K562 (cell line): ENCODE data around the gene TNRC6B. TPM values are rescaled to one million over a fixed set of nuclear protein-coding genes. Genes with fewer than 3 reads are reported as not detected.

ENCODE experiments used
- DIDO1 ChIP-seq: fragments of 450-650 bp; IDR thresholded peaks from 2 replicates; pipeline ENCODE4 v1.6.1; 2016; ENCODE audit warnings: low read depth, missing biosample characterization, missing genetic modification characterization
- E2F3 ChIP-seq: fragments of 250-450 bp; sonication (Bioruptor Pico); IDR thresholded peaks from 2 replicates; pipeline ENCODE4 v1.4.0; 2020; ENCODE audit warnings: mild to moderate bottlenecking
- EP300 ChIP-seq: IDR thresholded peaks from 2 replicates; pipeline ENCODE4 v1.6.1; 2012; ENCODE audit warnings: low read length, improper control_type of control experiment
- FOSL1 ChIP-seq: fragments of 200-800 bp; sonication (Bioruptor generic); conservative IDR thresholded peaks from 2 replicates; pipeline ENCODE4 v1.6.1; 2016; ENCODE audit warnings: missing genetic modification characterization, missing compliant biosample characterization
- GABPB2 ChIP-seq: fragments of 250-450 bp; sonication (Bioruptor Pico); conservative IDR thresholded peaks from 2 replicates; pipeline ENCODE4 v1.5.1; 2021; ENCODE audit warnings: mild to moderate bottlenecking
- KDM1A ChIP-seq, 2 experiments: fragments of 450-650 bp; IDR thresholded peaks; 2 replicates each; pipeline ENCODE4 v1.6.1; 2016; ENCODE audit warnings: mild to moderate bottlenecking in 2 of 2
- MCM7 ChIP-seq, 2 experiments: fragments of 450-650 bp; IDR thresholded peaks; 2 replicates each; pipeline ENCODE4 v1.6.1; 2016 to 2018
- MYBL2 ChIP-seq, 2 experiments: fragments of 450-650 bp in 1 of 2; sonication (generic) in 1 of 2; formaldehyde crosslinking in 1 of 2; IDR thresholded peaks; 2 replicates each; pipeline versions ENCODE4 v1.6.1 to v1.8.1; 2017 to 2022; ENCODE audit warnings: borderline replicate concordance in 1 of 2, inconsistent platforms in 1 of 2, low read depth in 1 of 2, mild to moderate bottlenecking in 1 of 2, missing genetic modification reagents in 1 of 2, moderate library complexity in 1 of 2
- PCBP1 ChIP-seq: fragments of 200-400 bp; formaldehyde crosslinking; IDR thresholded peaks from 2 replicates; pipeline ENCODE4 v1.6.1; 2018; ENCODE audit warnings: mild to moderate bottlenecking, low read depth, low read length; ENCODE audit not compliant: poor library complexity, severe bottlenecking
- PML ChIP-seq: IDR thresholded peaks from 2 replicates; pipeline ENCODE4 v1.6.1; 2012; ENCODE audit warnings: low read length, inconsistent platforms
- RBBP5 ChIP-seq: fragments of 200-600 bp; sonication (generic); IDR thresholded peaks from 2 replicates; pipeline ENCODE4 v1.6.1; 2012; ENCODE audit warnings: borderline replicate concordance, mild to moderate bottlenecking, low read length, control low read depth, inconsistent platforms; ENCODE audit not compliant: insufficient read depth, poor library complexity, severe bottlenecking
- RHOXF2B ChIP-seq: fragments of 250-450 bp; sonication (Bioruptor Pico); conservative IDR thresholded peaks from 2 replicates; pipeline ENCODE4 v1.5.1; 2021
- SIX5 ChIP-seq, 2 experiments: IDR thresholded peaks; 2 replicates each; pipeline ENCODE4 v1.6.1; 2011; ENCODE audit warnings: low read length in 2 of 2, borderline replicate concordance in 1 of 2, low read depth in 1 of 2, mild to moderate bottlenecking in 1 of 2, moderate library complexity in 1 of 2; ENCODE audit not compliant: insufficient read depth in 1 of 2
- SMARCB1 ChIP-seq: IDR thresholded peaks from 2 replicates; pipeline ENCODE4 v1.6.1; 2011; ENCODE audit warnings: improper control_type of control experiment, low read depth; ENCODE audit not compliant: insufficient read length
- TCF7L2 ChIP-seq: fragments of 150-350 bp; IDR thresholded peaks from 2 replicates; pipeline ENCODE4 v1.6.1; 2016; ENCODE audit warnings: low read depth, mild to moderate bottlenecking, low read length, moderate library complexity
- TOE1 ChIP-seq, 2 experiments: fragments of 450-650 bp in 1 of 2; sonication (generic) in 1 of 2; formaldehyde crosslinking in 1 of 2; IDR thresholded peaks; 2 replicates each; pipeline versions ENCODE4 v1.7.1 to v1.8.0; 2016 to 2022; ENCODE audit warnings: borderline replicate concordance in 2 of 2, mild to moderate bottlenecking in 2 of 2, antibody characterized with exemption in 1 of 2, inconsistent platforms in 1 of 2, low read depth in 1 of 2, missing genetic modification reagents in 1 of 2, moderate library complexity in 1 of 2
- ZNF133 ChIP-seq: fragments of 250-450 bp; sonication (Bioruptor Pico); IDR thresholded peaks from 2 replicates; pipeline ENCODE4 v1.4.0; 2020; ENCODE audit warnings: mild to moderate bottlenecking
- ZNF224 ChIP-seq: sonication (generic); formaldehyde crosslinking; IDR thresholded peaks from 2 replicates; pipeline ENCODE4 v1.8.0; 2022; ENCODE audit warnings: mild to moderate bottlenecking, missing genetic modification reagents
- ZNF239 ChIP-seq: fragments of 250-450 bp; sonication (Bioruptor Pico); IDR thresholded peaks from 2 replicates; pipeline ENCODE4 v1.4.0; 2020; ENCODE audit warnings: mild to moderate bottlenecking
- ZNF263 ChIP-seq: sonication (generic); formaldehyde crosslinking; IDR thresholded peaks from 2 replicates; pipeline ENCODE4 v1.8.0; 2022; ENCODE audit warnings: mild to moderate bottlenecking, missing genetic modification reagents, borderline replicate concordance
- ZNF316 ChIP-seq: fragments of 450-650 bp; IDR thresholded peaks from 2 replicates; pipeline ENCODE4 v1.6.1; 2016
- polyA plus RNA-seq, 8 experiments: library from polyadenylated mRNA; depleted of rRNA in 4 of 8; stranded (reverse) in 5 of 8; unstranded in 3 of 8; fragments of >200 nt; fragmentation: Nextera tagmentation in 2 of 8; fragmentation: Illumina TruSeq in 1 of 8; extraction: Ambion mirVana in 2 of 8; extraction: Trizol in 1 of 8; gene quantifications; 2 replicates each; pipeline versions ENCODE4 v1.2.1 to v1.2.3, GENCODE V29; 2011 to 2014; ENCODE audit warnings: inconsistent platforms in 1 of 8, missing spikeins in 1 of 8
- total RNA-seq, 7 experiments: library from RNA; depleted of rRNA in 6 of 7; stranded (reverse); fragments of >200 nt in 6 of 7; fragmentation: Illumina TruSeq in 2 of 7; extraction: Trizol in 2 of 7; gene quantifications; 2 replicates each; pipeline versions ENCODE4 v1.2.1 to v1.2.3, GENCODE V29; 2011 to 2021; ENCODE audit warnings: low replicate concordance in 1 of 7
- TF ChIP-seq, protein P1 (sequence below): sonication (generic); formaldehyde crosslinking; IDR thresholded peaks from 2 replicates; pipeline ENCODE4 v1.8.0; 2022; ENCODE audit warnings: missing genetic modification reagents, mild to moderate bottlenecking, borderline replicate concordance
- TF ChIP-seq, protein P2 (sequence below): fragments of 450-650 bp; IDR thresholded peaks from 2 replicates; pipeline ENCODE4 v1.6.1; 2016; ENCODE audit warnings: missing biosample characterization, missing genetic modification characterization
- TF ChIP-seq, protein P3 (sequence below): sonication (generic); formaldehyde crosslinking; IDR thresholded peaks from 2 replicates; pipeline ENCODE4 v1.8.0; 2023; ENCODE audit warnings: mild to moderate bottlenecking, missing genetic modification reagents

Gene TNRC6B
- total and polyA plus RNA-seq, 9 of the 15 experiments (the other 6 are each of a cell fraction or from before 2014, with no cell fraction given): 0.96 to 18.8 (median 10.8) TPM

DNA sequence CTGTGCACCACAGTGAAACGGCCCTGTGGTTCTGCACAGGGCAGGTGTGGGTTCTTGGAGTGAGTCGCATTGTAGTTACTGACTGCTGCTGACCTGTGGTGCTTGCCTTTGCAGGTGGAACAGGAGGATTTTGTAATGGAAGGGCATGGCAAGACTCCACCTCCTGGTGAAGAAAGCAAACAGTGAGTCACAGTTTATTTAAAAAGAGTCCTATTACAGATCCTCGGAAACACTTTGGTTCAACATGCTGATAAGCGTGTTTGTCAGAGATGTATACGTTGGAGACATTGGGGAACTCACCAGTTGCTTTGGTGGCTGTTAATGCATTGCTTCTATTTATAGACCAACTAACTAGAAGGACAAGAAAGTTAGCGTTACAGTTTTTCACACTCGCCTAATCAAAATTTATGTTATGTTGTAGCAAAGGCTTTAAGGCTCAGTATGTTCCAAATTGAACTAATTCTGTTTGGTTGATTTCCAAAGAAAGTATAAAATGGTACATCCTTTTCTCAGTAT is 21.7 kb upstream of the TNRC6B start (continued):
- TF ChIP-seq SIX5 (IDR thresholded peaks at IDR 0.05; ENCODE audit: borderline replicate concordance in 1 of 2, insufficient read depth in 1 of 2, low read depth in 1 of 2, low read length in 2 of 2): no peak
- TF ChIP-seq GABPB2 (CRISPR knock-in tag): no peak
- no peak for TF ChIP-seq ZNF263 (CRISPR knock-in tag)
- no peak for TF ChIP-seq DIDO1
- TF ChIP-seq E2F3 (CRISPR knock-in tag): no peak
- no peak for TF ChIP-seq PCBP1
- TF ChIP-seq ZNF316: peak; percentile 39; the same call in 1 of the 2 replicates
- TF ChIP-seq, protein P1, sequence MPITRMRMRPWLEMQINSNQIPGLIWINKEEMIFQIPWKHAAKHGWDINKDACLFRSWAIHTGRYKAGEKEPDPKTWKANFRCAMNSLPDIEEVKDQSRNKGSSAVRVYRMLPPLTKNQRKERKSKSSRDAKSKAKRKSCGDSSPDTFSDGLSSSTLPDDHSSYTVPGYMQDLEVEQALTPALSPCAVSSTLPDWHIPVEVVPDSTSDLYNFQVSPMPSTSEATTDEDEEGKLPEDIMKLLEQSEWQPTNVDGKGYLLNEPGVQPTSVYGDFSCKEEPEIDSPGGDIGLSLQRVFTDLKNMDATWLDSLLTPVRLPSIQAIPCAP: no peak
- TF ChIP-seq, protein P2, sequence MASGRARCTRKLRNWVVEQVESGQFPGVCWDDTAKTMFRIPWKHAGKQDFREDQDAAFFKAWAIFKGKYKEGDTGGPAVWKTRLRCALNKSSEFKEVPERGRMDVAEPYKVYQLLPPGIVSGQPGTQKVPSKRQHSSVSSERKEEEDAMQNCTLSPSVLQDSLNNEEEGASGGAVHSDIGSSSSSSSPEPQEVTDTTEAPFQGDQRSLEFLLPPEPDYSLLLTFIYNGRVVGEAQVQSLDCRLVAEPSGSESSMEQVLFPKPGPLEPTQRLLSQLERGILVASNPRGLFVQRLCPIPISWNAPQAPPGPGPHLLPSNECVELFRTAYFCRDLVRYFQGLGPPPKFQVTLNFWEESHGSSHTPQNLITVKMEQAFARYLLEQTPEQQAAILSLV (tag): no peak
- TF ChIP-seq SMARCB1: no peak
- no peak for TF ChIP-seq RHOXF2B (CRISPR knock-in tag)
- peak; percentile 80; the same call in 1 of the 2 replicates for TF ChIP-seq EP300
- no peak for TF ChIP-seq PML
- peak; percentile 54; the same call in 1 of the 2 replicates for TF ChIP-seq MYBL2 (IDR thresholded peaks at IDR 0.05; ENCODE audit: low read depth)
- TF ChIP-seq MYBL2 (CRISPR knock-in tag; IDR thresholded peaks at IDR 0.05; ENCODE audit: borderline replicate concordance): no peak
- no peak for TF ChIP-seq ZNF224
- no peak for TF ChIP-seq TCF7L2
- TF ChIP-seq KDM1A (IDR thresholded peaks at IDR 0.05): no peak
- peak; percentile 94 for TF ChIP-seq FOSL1
- no peak for TF ChIP-seq ZNF133
- 0 out of 2 replicates have a peak, but pooled peaks have one; percentile 19 for TF ChIP-seq TOE1 (IDR thresholded peaks at IDR 0.05; ENCODE audit: borderline replicate concordance)
- no peak for TF ChIP-seq TOE1 (CRISPR knock-in tag; IDR thresholded peaks at IDR 0.05; ENCODE audit: borderline replicate concordance, low read depth)
- no peak for TF ChIP-seq RBBP5
- TF ChIP-seq ZNF239 (CRISPR knock-in tag): no peak
- TF ChIP-seq MCM7 (IDR thresholded peaks at IDR 0.05): no peak
- TF ChIP-seq, protein P3, sequence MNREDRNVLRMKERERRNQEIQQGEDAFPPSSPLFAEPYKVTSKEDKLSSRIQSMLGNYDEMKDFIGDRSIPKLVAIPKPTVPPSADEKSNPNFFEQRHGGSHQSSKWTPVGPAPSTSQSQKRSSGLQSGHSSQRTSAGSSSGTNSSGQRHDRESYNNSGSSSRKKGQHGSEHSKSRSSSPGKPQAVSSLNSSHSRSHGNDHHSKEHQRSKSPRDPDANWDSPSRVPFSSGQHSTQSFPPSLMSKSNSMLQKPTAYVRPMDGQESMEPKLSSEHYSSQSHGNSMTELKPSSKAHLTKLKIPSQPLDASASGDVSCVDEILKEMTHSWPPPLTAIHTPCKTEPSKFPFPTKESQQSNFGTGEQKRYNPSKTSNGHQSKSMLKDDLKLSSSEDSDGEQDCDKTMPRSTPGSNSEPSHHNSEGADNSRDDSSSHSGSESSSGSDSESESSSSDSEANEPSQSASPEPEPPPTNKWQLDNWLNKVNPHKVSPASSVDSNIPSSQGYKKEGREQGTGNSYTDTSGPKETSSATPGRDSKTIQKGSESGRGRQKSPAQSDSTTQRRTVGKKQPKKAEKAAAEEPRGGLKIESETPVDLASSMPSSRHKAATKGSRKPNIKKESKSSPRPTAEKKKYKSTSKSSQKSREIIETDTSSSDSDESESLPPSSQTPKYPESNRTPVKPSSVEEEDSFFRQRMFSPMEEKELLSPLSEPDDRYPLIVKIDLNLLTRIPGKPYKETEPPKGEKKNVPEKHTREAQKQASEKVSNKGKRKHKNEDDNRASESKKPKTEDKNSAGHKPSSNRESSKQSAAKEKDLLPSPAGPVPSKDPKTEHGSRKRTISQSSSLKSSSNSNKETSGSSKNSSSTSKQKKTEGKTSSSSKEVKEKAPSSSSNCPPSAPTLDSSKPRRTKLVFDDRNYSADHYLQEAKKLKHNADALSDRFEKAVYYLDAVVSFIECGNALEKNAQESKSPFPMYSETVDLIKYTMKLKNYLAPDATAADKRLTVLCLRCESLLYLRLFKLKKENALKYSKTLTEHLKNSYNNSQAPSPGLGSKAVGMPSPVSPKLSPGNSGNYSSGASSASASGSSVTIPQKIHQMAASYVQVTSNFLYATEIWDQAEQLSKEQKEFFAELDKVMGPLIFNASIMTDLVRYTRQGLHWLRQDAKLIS: no peak
